ENCODE data around the gene PLXNA4.

The PLXNA4 gene

DNA sequence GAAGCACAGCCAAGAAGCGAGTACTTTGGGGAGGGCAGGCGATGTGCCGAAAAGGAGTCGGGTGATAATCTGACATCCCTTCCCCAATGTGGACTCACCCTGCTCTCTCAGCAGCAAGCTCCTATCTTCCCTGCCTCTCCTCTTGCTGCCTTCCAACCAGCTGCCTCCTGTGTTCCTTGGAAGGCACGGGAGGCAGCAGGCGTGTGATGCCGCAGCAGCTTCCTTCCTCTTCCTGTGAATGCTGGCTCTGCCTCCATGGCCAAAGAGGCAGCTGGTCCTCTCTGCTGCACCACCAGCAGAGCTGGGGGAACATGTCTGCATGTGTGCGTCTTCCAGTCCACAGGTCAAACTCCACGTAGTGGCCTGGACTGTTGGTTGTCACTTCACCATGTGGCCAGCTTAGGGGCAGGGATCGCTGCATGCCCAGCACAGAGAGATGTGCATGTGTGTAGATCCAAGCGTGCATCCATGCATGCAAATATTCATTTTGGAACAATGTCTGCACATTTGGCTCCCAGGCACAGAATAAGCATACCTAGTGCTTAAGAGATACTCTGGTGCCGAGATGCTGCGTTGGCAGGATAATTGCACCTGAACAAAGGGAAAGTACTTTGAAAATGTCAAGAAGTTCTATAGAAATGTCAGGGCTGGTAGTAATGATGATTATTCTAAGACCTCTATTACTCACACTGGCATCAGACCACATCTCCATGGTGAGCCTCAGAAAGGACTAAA lies 499.8 kb downstream of the PLXNA4 start:
- peak; percentile 58 for DNase-seq

DNA sequence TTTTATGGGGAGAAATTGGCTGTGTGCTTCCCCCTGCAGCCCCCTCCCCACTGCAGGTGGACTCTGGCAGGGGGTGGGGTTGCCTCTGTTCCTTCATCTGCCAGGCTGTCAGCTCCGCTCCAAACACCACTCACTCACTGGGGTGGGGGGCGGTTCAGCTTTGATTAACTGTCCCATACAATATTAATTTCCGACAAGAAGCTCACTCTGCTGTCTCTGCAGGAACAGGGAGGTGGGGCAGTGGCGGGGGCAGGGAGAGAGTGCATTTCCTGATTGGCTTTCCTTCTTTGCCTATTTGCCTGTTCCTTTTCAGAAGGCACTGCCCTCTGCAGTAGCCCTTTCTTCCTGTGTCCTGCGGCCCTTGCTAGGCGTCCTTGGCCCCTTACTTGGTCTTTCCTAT lies 500.8 kb downstream of the PLXNA4 start:
- no peak for DNase-seq

DNA sequence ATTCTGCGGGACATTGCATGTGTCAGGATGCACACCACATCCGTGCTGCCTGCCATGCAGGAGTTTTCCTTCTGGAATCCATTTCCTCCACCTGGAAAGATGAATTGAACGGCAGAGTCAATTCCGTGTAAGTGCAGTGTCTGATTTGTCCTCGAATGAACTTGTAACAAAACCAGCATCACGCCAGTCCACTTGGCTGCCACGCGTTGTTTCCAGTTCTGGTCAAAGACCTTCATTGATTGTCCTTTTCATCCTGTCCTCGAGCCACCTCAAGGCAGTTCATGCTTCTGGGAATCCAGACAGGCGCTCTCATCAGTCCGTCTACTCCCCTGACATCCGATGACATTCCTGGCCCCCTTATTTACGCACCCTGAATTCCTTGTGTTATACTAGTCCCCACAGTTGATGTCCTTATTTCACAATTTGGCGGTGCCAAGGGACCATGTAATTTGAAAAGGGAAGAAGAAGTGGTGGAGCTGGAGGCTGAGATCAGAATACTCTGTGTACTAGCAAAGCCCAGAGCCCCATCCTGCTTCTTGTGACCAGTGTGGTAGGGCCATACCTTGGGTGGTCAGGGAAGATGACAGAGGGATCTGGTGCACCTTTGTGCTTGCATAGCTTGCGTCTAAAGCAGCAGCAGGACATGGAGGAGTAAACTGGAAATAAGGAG lies 502.2 kb downstream of the PLXNA4 start:
- DNase-seq, result no peak
